K562 (cell line): ENCODE results near the gene ZNF831. TPM values are rescaled to one million over a fixed set of nuclear protein-coding genes. Genes with fewer than 3 reads are reported as not detected.

Source experiments
- ATAC-seq: fragments of 200-7000 bp; cut with Tn5 transposase; 3 replicates; pipeline ENCODE4 v1.9.1; 2020; ENCODE audit warnings: moderate library complexity
- BruUV-seq: library from RNA; stranded (reverse); fragments of 400-500 nt; replicated peaks from 2 replicates; lab custom pipeline; 2021; lab: Mats Ljungman, UMichigan
- CTCF ChIA-PET: fragments of 300-600 bp; formaldehyde crosslinking; extraction: SDS; loops from one replicate; lab custom pipeline; 2021; ENCODE audit warnings: low intra/inter-chr PET ratio; lab: Yijun Ruan, JAX
- POLR2A ChIA-PET: fragments of 300-600, 350-650 bp; sonication (Branson Sonifier 250); formaldehyde crosslinking; extraction: SDS; loops from one replicate; lab custom pipeline; 2021; ENCODE audit warnings: antibody characterized with exemption, inconsistent platforms; lab: Yijun Ruan, JAX
- DNase-seq, 4 experiments: peaks; one replicate each; pipeline versions ENCODE4 v3.0.0 to v3.0.0-alpha.2; 2011 to 2018; ENCODE audit warnings: low spot score in 3 of 4, mixed read lengths in 3 of 4; ENCODE audit errors: extremely low read depth in 1 of 4
- FAIRE-seq: peaks from 2 replicates; lab custom pipeline; 2011; peaks lifted over from hg19 to GRCh38; lab: Jason Lieb, UNC
- H2AFZ ChIP-seq: 2 replicates; pipeline ENCODE4 v1.6.0; 2011; ENCODE audit warnings: low read depth, low read length, control low read depth, inconsistent platforms
- H3K27ac ChIP-seq: fragments of 200-600 bp; 3 replicates; pipeline ENCODE4 v1.8.0; 2011; ENCODE audit warnings: low read depth, mild to moderate bottlenecking, control low read depth, inconsistent platforms, low read length, moderate library complexity, mixed read lengths; ENCODE audit errors: extremely low read depth
- H3K27me3 ChIP-seq, 2 experiments: fragments of 300-600 bp in 1 of 2; 2 replicates in 1 of 2; 3 replicates in 1 of 2; pipeline versions ENCODE4 v1.6.0 to v1.8.0; 2011; ENCODE audit warnings: inconsistent platforms in 2 of 2, low read length in 2 of 2, mild to moderate bottlenecking in 1 of 2, mixed read lengths in 1 of 2, moderate library complexity in 1 of 2; ENCODE audit not compliant: control insufficient read depth in 2 of 2, insufficient read depth in 2 of 2
- H3K36me3 ChIP-seq: fragments of 300-600 bp; 3 replicates; pipeline ENCODE4 v1.8.0; 2011; ENCODE audit warnings: mild to moderate bottlenecking, low read length, inconsistent platforms; ENCODE audit not compliant: control insufficient read depth, insufficient read depth
- H3K4me1 ChIP-seq, 2 experiments: fragments of 200-600 bp in 1 of 2; replicated peaks in 1 of 2; 2 replicates in 1 of 2; 3 replicates in 1 of 2; pipeline versions ENCODE4 v1.5.1 to v1.8.0; 2011; ENCODE audit warnings: inconsistent platforms in 2 of 2, low read length in 2 of 2, mild to moderate bottlenecking in 1 of 2, mixed read lengths in 1 of 2, moderate library complexity in 1 of 2; ENCODE audit not compliant: control insufficient read depth in 2 of 2, insufficient read depth in 2 of 2
- H3K4me2 ChIP-seq: 2 replicates; pipeline ENCODE4 v1.6.1; 2011; ENCODE audit warnings: low read length, control low read depth, inconsistent platforms, mixed read lengths; ENCODE audit not compliant: insufficient read depth
- H3K4me3 ChIP-seq: fragments of 200-600 bp; sonication (generic), shearing (Covaris generic); 2 replicates; pipeline ENCODE4 v1.5.1; 2016; ENCODE audit warnings: control low read depth, inconsistent platforms
- H3K79me2 ChIP-seq: fragments of 200-600 bp; 3 replicates; pipeline ENCODE4 v1.8.0; 2011; ENCODE audit warnings: low read length, inconsistent platforms; ENCODE audit not compliant: control insufficient read depth, insufficient read depth
- H3K9ac ChIP-seq, 2 experiments: 2 replicates each; pipeline versions ENCODE4 v1.6.0 to v1.6.1; 2011; ENCODE audit warnings: low read depth in 2 of 2, low read length in 2 of 2, control low read depth in 1 of 2, inconsistent platforms in 1 of 2, mild to moderate bottlenecking in 1 of 2, mixed read lengths in 1 of 2; ENCODE audit not compliant: insufficient read depth in 1 of 2
- H3K9me1 ChIP-seq: one replicate; pipeline ENCODE4 v1.6.0; 2011; ENCODE audit warnings: inconsistent platforms, mild to moderate bottlenecking, low read length, moderate library complexity; ENCODE audit not compliant: control insufficient read depth, insufficient read depth
- H3K9me3 ChIP-seq: replicated peaks from 2 replicates; pipeline ENCODE4 v1.5.1; 2011; ENCODE audit warnings: low read depth, low read length, inconsistent platforms; ENCODE audit not compliant: control insufficient read depth, insufficient read depth
- H4K20me1 ChIP-seq: replicated peaks from 2 replicates; pipeline ENCODE4 v1.6.1; 2011; ENCODE audit warnings: low read length, inconsistent platforms, mixed read lengths; ENCODE audit not compliant: control insufficient read depth, insufficient read depth
- CEBPG ChIP-seq, 3 experiments: fragments of 200-800 bp in 1 of 3; sonication (Bioruptor generic) in 1 of 3; sonication (generic) in 1 of 3; formaldehyde crosslinking in 1 of 3; IDR thresholded peaks in 2 of 3; conservative IDR thresholded peaks in 1 of 3; 2 replicates each; pipeline versions ENCODE4 v1.6.1 to v1.8.0; 2016 to 2022; ENCODE audit warnings: missing compliant biosample characterization in 2 of 3, missing genetic modification characterization in 2 of 3, mild to moderate bottlenecking in 1 of 3, missing genetic modification reagents in 1 of 3
- ELK3 ChIP-seq: fragments of 450-650 bp; formaldehyde crosslinking; IDR thresholded peaks from 2 replicates; pipeline ENCODE4 v1.4.0; 2020; ENCODE audit warnings: mild to moderate bottlenecking
- FUS ChIP-seq: fragments of 200-400 bp; formaldehyde crosslinking; optimal IDR thresholded peaks from 2 replicates; pipeline ENCODE3; 2017; ENCODE audit warnings: low read depth, low read length
- HDAC8 ChIP-seq: fragments of 450-650 bp; IDR thresholded peaks from 2 replicates; pipeline ENCODE4 v1.6.1; 2016; ENCODE audit warnings: mild to moderate bottlenecking, missing genetic modification characterization, moderate library complexity, missing compliant biosample characterization
- LARP7 ChIP-seq: fragments of 450-650 bp; IDR thresholded peaks from 2 replicates; pipeline ENCODE4 v1.6.1; 2016
- NUFIP1 ChIP-seq: fragments of 450-650 bp; IDR thresholded peaks from 2 replicates; pipeline ENCODE4 v1.6.1; 2018; ENCODE audit not compliant: partially characterized antibody
- ZBTB1 ChIP-seq: sonication (generic); formaldehyde crosslinking; IDR thresholded peaks from 2 replicates; pipeline ENCODE4 v1.8.1; 2023; ENCODE audit warnings: missing genetic modification reagents, low read depth, mild to moderate bottlenecking, borderline replicate concordance
- ZNF407 ChIP-seq: fragments of 450-650 bp; IDR thresholded peaks from 2 replicates; pipeline ENCODE4 v1.6.1; 2016; ENCODE audit warnings: low read depth
- ZNF740 ChIP-seq, 3 experiments: fragments of 200-800 bp in 1 of 3; sonication (Bioruptor generic) in 1 of 3; sonication (generic) in 1 of 3; formaldehyde crosslinking in 1 of 3; IDR thresholded peaks; 2 replicates each; pipeline versions ENCODE4 v1.6.1 to v1.8.0; 2016 to 2022; ENCODE audit warnings: mild to moderate bottlenecking in 2 of 3, missing compliant biosample characterization in 2 of 3, missing genetic modification characterization in 2 of 3, missing genetic modification reagents in 1 of 3
- WGBS: fragments of 100-300 bp; shearing (Covaris generic); methylation state at CpG from one replicate; pipeline ENCODE4 v1.1.6; 2016; ENCODE audit warnings: low coverage, mixed read lengths; ENCODE audit not compliant: insufficient coverage; ENCODE audit errors: missing lambda C conversion rate; 5-methylcytosine and 5-hydroxymethylcytosine counted together
- in situ Hi-C: fragments of 300-500 bp; cut with MboI; formaldehyde crosslinking; loops from 4 replicates; pipeline ENCODE4 v1.15.0; 2018; ENCODE audit warnings: inconsistent platforms, mixed read lengths
- intact Hi-C: fragments of 100-400 bp; cut with micrococcal nuclease; formaldehyde crosslinking; loops from 2 replicates; pipeline ENCODE4 v1.14.2; 2022
- polyA plus RNA-seq, 8 experiments: library from polyadenylated mRNA; depleted of rRNA in 4 of 8; stranded (reverse) in 5 of 8; unstranded in 3 of 8; fragments of >200 nt; fragmentation: Nextera tagmentation in 2 of 8; fragmentation: Illumina TruSeq in 1 of 8; extraction: Ambion mirVana in 2 of 8; extraction: Trizol in 1 of 8; gene quantifications; 2 replicates each; pipeline versions ENCODE4 v1.2.1 to v1.2.3, GENCODE V29; 2011 to 2014; ENCODE audit warnings: inconsistent platforms in 1 of 8, missing spikeins in 1 of 8
- total RNA-seq, 7 experiments: library from RNA; depleted of rRNA in 6 of 7; stranded (reverse); fragments of >200 nt in 6 of 7; fragmentation: Illumina TruSeq in 2 of 7; extraction: Trizol in 2 of 7; gene quantifications; 2 replicates each; pipeline versions ENCODE4 v1.2.1 to v1.2.3, GENCODE V29; 2011 to 2021; ENCODE audit warnings: low replicate concordance in 1 of 7

The ZNF831 gene
- total and polyA plus RNA-seq, 9 of the 15 experiments (the other 6 are each of a cell fraction or from before 2014, with no cell fraction given), result not detected

- in situ Hi-C loops (no loop called here), intact Hi-C loops (no loop called here)
- H3K27ac ChIP-seq, result no peak overlapping the region
- H3K4me1 ChIP-seq, result no peaks in the 10 kb centered on the region; a peak in 1 of 5 replicates
- CTCF ChIA-PET, result no interaction called here
- FAIRE-seq (no peak), DNase-seq (no peak), ATAC-seq (peak; percentile 35; the same call in 2 of the 3 replicates)
- BruUV-seq, result no TSS peak
- under 1% methylated on average over 18 of the region's 18 CpGs for WGBS
- H3K36me3 ChIP-seq, result no peaks in the 10 kb centered on the region
- no peak overlapping the region for H2AFZ ChIP-seq
- no peaks in the 10 kb centered on the region for H3K9me3 ChIP-seq
- no peak overlapping the region for H3K4me2 ChIP-seq
- H3K79me2 ChIP-seq, result no peaks in the 10 kb centered on the region
- no peaks in the 10 kb centered on the region; the same call in 1 of the 2 replicates for H4K20me1 ChIP-seq
- H3K4me3 ChIP-seq, result no peak overlapping the region
- no peak overlapping the region for H3K9ac ChIP-seq
- peaks cover 17 to 54% of the 10 kb centered on the region in 2 experiments; a peak in 4 of 5 replicates for H3K27me3 ChIP-seq
- POLR2A ChIA-PET, result interaction anchor here (0.8 kb wide), 1 partner anchor 17 kb away, joined by 5 read pairs; no protein-coding TSS in a partner anchor
- no peaks in the 10 kb centered on the region for H3K9me1 ChIP-seq
- TF ChIP-seq ZNF407, result no peak
- no peak for TF ChIP-seq NUFIP1
- no peak for TF ChIP-seq ELK3 (CRISPR knock-in tag)
- no peak for TF ChIP-seq CEBPG (CRISPR knock-in tag; IDR thresholded peaks at IDR 0.05)
- no peak for TF ChIP-seq CEBPG (tag; conservative IDR thresholded peaks at IDR 0.05 in 1 of 2, IDR thresholded peaks at IDR 0.05 in 1 of 2)
- TF ChIP-seq FUS, result no peak
- TF ChIP-seq ZNF740 (CRISPR knock-in tag; IDR thresholded peaks at IDR 0.05), result no peak
- no peak for TF ChIP-seq ZNF740 (tag; IDR thresholded peaks at IDR 0.05)
- TF ChIP-seq LARP7, result no peak
- no peak for TF ChIP-seq ZBTB1 (CRISPR knock-in tag)
- no peak for TF ChIP-seq HDAC8 (tag)
Measured at GRCh38 chr20:59195316-59195993, 31.8 kb downstream of the ZNF831 start.
